KBM-7 (cell line): ENCODE results near the gene ORMDL3.
"Not testable (repeated sequence)": the region's sequence is repeated elsewhere in the genome, so short reads cannot be mapped to it uniquely, and the experiment has no call there.

Experiments used
- DNase-seq: peaks from one replicate; pipeline ENCODE4 v3.0.0-alpha.2; 2015
- in situ Hi-C: fragments of 300-500 bp; cut with MboI; formaldehyde crosslinking; loops from 2 replicates; pipeline ENCODE4 v1.14.3; 2020; ENCODE audit warnings: low sequenced_read_pairs, low pct_unique_long_range_greater_than_20kb, mixed read lengths

ORMDL3 gene

GRCh38 chr17:39902027-39902426 is 25.4 kb downstream of the ORMDL3 start:
- in situ Hi-C loops, DNase-seq: not testable (repeated sequence)

GRCh38 chr17:39899215-39899614 is 28.2 kb downstream of the ORMDL3 start:
- DNase-seq = no peak
- in situ Hi-C loops = no loop called here

GRCh38 chr17:39898088-39898487 is 29.3 kb downstream of the ORMDL3 start:
- no peak for DNase-seq
- in situ Hi-C loops = no loop called here

- peak; percentile 21 for DNase-seq
- in situ Hi-C loops = no loop called here
Measured at GRCh38 chr17:39894681-39895376, 32.6 kb downstream of the ORMDL3 start.

- no peak for DNase-seq
- in situ Hi-C loops = no loop called here
Measured at GRCh38 chr17:39889200-39889599, 38.2 kb downstream of the ORMDL3 start.

GRCh38 chr17:39887078-39887477 is 40.3 kb downstream of the ORMDL3 start:
- DNase-seq = no peak
- in situ Hi-C loops = no loop called here

GRCh38 chr17:39886102-39886501 is 41.3 kb downstream of the ORMDL3 start:
- DNase-seq, in situ Hi-C loops: not testable (repeated sequence)

GRCh38 chr17:39872751-39873150 is 54.6 kb downstream of the ORMDL3 start:
- in situ Hi-C loops = no loop called here
- peak; percentile 30 for DNase-seq

GRCh38 chr17:39871801-39872200 is 55.6 kb downstream of the ORMDL3 start:
- DNase-seq = no peak
- in situ Hi-C loops = no loop called here
